Measurements from ENCODE around the gene CLIP4.

DNA sequence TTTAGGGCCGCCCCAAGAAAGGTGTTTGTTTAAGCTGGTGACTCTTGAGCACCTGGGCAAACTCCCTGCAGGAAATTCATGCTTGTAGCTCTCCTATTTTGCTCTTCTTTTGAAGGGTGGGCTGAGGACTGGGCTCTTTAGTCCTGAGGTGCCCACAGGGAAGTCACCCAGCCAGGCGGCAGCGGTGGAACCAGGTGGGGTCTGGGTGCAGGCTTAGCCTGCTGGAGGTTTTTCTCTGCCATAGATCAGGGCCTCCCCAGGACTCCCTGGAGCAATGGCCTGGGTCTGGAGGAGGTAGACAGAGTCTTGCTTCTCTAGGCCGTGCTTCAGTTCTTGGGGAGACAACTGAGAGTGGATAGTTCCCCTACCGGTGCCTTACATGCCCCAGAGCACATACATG is 99.9 kb downstream of the CLIP4 start:
- TF ChIP-seq, protein P1, sequence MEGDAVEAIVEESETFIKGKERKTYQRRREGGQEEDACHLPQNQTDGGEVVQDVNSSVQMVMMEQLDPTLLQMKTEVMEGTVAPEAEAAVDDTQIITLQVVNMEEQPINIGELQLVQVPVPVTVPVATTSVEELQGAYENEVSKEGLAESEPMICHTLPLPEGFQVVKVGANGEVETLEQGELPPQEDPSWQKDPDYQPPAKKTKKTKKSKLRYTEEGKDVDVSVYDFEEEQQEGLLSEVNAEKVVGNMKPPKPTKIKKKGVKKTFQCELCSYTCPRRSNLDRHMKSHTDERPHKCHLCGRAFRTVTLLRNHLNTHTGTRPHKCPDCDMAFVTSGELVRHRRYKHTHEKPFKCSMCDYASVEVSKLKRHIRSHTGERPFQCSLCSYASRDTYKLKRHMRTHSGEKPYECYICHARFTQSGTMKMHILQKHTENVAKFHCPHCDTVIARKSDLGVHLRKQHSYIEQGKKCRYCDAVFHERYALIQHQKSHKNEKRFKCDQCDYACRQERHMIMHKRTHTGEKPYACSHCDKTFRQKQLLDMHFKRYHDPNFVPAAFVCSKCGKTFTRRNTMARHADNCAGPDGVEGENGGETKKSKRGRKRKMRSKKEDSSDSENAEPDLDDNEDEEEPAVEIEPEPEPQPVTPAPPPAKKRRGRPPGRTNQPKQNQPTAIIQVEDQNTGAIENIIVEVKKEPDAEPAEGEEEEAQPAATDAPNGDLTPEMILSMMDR (conservative IDR thresholded peaks at IDR 0.05; ENCODE audit: low read depth in 2 of 2): no peak
- no peak for TF ChIP-seq EZH2 (IDR thresholded peaks at IDR 0.05; ENCODE audit: low read depth, unreplicated experiment)
- TF ChIP-seq, protein P2, sequence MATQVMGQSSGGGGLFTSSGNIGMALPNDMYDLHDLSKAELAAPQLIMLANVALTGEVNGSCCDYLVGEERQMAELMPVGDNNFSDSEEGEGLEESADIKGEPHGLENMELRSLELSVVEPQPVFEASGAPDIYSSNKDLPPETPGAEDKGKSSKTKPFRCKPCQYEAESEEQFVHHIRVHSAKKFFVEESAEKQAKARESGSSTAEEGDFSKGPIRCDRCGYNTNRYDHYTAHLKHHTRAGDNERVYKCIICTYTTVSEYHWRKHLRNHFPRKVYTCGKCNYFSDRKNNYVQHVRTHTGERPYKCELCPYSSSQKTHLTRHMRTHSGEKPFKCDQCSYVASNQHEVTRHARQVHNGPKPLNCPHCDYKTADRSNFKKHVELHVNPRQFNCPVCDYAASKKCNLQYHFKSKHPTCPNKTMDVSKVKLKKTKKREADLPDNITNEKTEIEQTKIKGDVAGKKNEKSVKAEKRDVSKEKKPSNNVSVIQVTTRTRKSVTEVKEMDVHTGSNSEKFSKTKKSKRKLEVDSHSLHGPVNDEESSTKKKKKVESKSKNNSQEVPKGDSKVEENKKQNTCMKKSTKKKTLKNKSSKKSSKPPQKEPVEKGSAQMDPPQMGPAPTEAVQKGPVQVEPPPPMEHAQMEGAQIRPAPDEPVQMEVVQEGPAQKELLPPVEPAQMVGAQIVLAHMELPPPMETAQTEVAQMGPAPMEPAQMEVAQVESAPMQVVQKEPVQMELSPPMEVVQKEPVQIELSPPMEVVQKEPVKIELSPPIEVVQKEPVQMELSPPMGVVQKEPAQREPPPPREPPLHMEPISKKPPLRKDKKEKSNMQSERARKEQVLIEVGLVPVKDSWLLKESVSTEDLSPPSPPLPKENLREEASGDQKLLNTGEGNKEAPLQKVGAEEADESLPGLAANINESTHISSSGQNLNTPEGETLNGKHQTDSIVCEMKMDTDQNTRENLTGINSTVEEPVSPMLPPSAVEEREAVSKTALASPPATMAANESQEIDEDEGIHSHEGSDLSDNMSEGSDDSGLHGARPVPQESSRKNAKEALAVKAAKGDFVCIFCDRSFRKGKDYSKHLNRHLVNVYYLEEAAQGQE (IDR thresholded peaks at IDR 0.05; ENCODE audit: unreplicated experiment): no peak
- TF ChIP-seq JUNB (IDR thresholded peaks at IDR 0.05; ENCODE audit: unreplicated experiment): no peak
- no peak for TF ChIP-seq STAT1 (IDR thresholded peaks at IDR 0.05; ENCODE audit: unreplicated experiment)
